Osteoblast (primary cell): ENCODE measurements around the gene BFSP2. TPM values are rescaled to one million over a fixed set of nuclear protein-coding genes. Genes with fewer than 3 reads are reported as not detected.
"Not testable (repeated sequence)": the region's sequence is repeated elsewhere in the genome, so short reads cannot be mapped to it uniquely, and the experiment has no call there.

Source experiments
- DNase-seq: peaks from one replicate; pipeline ENCODE4 v3.0.0; 2011; ENCODE audit warnings: low spot score, mixed read lengths; ENCODE audit not compliant: insufficient read length; ENCODE audit errors: missing footprints
- H2AFZ ChIP-seq: 2 replicates; pipeline ENCODE4 v1.6.0; 2011; ENCODE audit warnings: mild to moderate bottlenecking, low read length
- H3K27ac ChIP-seq: 2 replicates; pipeline ENCODE4 v1.5.1; 2011; ENCODE audit warnings: mild to moderate bottlenecking, low read depth, low read length, moderate library complexity
- H3K27me3 ChIP-seq: 2 replicates; pipeline ENCODE4 v1.6.0; 2012; ENCODE audit warnings: mild to moderate bottlenecking, control low read depth, inconsistent platforms, low read length, moderate library complexity; ENCODE audit not compliant: insufficient read depth
- H3K36me3 ChIP-seq: 2 replicates; pipeline ENCODE4 v1.5.1; 2011; ENCODE audit warnings: mild to moderate bottlenecking, low read length, control low read depth, moderate library complexity; ENCODE audit not compliant: insufficient read depth
- H3K4me1 ChIP-seq: 2 replicates; pipeline ENCODE4 v1.5.1; 2011; ENCODE audit warnings: mild to moderate bottlenecking, low read length, control low read depth, moderate library complexity; ENCODE audit not compliant: insufficient read depth
- H3K4me2 ChIP-seq: 2 replicates; pipeline ENCODE4 v1.6.0; 2011; ENCODE audit warnings: mild to moderate bottlenecking, low read length; ENCODE audit not compliant: insufficient read depth
- H3K4me3 ChIP-seq: fragments of 200-600 bp; sonication (generic); 3 replicates; pipeline ENCODE4 v1.5.1; 2012; ENCODE audit warnings: mild to moderate bottlenecking, low read length, inconsistent platforms; ENCODE audit not compliant: insufficient read depth
- H3K79me2 ChIP-seq: 2 replicates; pipeline ENCODE4 v1.6.0; 2012; ENCODE audit warnings: mild to moderate bottlenecking, low read length, control low read depth, inconsistent platforms; ENCODE audit not compliant: insufficient read depth
- H3K9me3 ChIP-seq: 2 replicates; pipeline ENCODE4 v1.5.1; 2011; ENCODE audit warnings: low read depth, low read length, control low read depth
- H4K20me1 ChIP-seq: 2 replicates; pipeline ENCODE4 v1.6.0; 2012; ENCODE audit warnings: mild to moderate bottlenecking, low read length, control low read depth; ENCODE audit not compliant: insufficient read depth
- total RNA-seq: library from RNA; depleted of rRNA; stranded (reverse); fragments of >200 nt; gene quantifications from 2 replicates; pipeline ENCODE4 v1.2.3, GENCODE V29; 2012
- TF ChIP-seq, protein P1 (sequence below): IDR thresholded peaks from 2 replicates; pipeline ENCODE4 v1.5.1; 2011; ENCODE audit warnings: mild to moderate bottlenecking, low read depth, low read length, moderate library complexity; ENCODE audit errors: extremely low read depth

Gene BFSP2
- total RNA-seq, 1 donor, result not detected

DNA sequence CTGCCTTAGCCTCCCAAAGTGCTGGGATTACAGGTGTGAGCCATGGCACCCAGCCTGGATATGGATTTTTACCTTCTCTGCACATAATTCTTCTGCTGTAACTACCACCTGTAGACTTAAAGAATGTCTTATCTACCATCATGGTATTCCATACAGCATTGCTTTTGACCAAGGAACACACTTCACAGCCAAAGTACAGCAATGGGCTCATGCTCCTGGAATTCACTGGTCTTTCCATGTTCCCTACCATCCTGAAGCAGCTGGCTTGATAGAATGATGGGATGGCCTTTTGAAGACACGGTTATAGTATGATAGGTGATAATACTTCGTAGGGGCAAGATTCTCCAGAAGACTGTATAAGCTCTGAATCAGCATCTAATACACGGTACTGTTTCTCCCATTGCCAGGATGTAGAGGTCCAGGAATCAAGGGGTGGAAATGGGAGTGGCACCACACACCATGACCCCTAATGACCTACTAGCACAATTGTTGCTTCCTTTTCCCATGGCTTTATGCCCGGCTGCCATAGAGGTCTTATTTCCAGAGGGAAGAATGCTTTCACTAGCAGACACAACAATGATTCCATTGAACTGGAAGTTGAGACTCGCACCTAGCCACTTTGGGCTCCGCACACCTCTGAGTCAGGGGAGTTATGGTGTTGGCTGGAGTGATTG, 112.7 kb downstream of the BFSP2 start:
- H2AFZ ChIP-seq, result no peak overlapping the region
- no peaks in the 10 kb centered on the region for H3K27me3 ChIP-seq
- no peak overlapping the region for H3K4me3 ChIP-seq
- H3K4me1 ChIP-seq, result no peaks in the 10 kb centered on the region
- no peaks in the 10 kb centered on the region for H3K36me3 ChIP-seq
- H3K79me2 ChIP-seq, result no peaks in the 10 kb centered on the region
- no peak for DNase-seq
- H4K20me1 ChIP-seq, result no peaks in the 10 kb centered on the region
- H3K27ac ChIP-seq, result no peak overlapping the region
- no peak overlapping the region for H3K4me2 ChIP-seq
- TF ChIP-seq, protein P1, sequence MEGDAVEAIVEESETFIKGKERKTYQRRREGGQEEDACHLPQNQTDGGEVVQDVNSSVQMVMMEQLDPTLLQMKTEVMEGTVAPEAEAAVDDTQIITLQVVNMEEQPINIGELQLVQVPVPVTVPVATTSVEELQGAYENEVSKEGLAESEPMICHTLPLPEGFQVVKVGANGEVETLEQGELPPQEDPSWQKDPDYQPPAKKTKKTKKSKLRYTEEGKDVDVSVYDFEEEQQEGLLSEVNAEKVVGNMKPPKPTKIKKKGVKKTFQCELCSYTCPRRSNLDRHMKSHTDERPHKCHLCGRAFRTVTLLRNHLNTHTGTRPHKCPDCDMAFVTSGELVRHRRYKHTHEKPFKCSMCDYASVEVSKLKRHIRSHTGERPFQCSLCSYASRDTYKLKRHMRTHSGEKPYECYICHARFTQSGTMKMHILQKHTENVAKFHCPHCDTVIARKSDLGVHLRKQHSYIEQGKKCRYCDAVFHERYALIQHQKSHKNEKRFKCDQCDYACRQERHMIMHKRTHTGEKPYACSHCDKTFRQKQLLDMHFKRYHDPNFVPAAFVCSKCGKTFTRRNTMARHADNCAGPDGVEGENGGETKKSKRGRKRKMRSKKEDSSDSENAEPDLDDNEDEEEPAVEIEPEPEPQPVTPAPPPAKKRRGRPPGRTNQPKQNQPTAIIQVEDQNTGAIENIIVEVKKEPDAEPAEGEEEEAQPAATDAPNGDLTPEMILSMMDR, result no peak
- H3K9me3 ChIP-seq, result no peaks in the 10 kb centered on the region

DNA sequence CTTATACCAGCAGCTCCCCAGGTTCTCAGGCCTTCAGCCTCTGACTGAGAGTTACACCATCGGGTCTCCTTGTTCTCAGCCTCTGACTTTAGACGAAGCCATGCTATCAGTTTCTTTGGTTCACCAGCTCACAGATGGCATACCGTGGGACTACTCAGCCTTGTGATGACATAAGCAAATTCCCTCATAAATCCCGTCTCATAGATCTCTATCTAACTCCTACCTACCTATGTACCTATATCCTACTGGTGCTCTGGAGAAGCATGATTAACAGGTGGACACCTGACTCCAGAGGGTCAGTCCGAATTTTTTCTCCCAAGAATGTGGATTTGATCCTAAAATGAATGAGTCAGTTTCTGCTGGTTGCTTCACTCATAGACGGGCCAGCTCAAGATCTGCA, 114.6 kb downstream of the BFSP2 start:
- no peak overlapping the region for H3K4me3 ChIP-seq
- H3K4me1 ChIP-seq, result no peaks in the 10 kb centered on the region
- TF ChIP-seq, protein P1, result no peak
- H2AFZ ChIP-seq, result no peak overlapping the region
- H3K36me3 ChIP-seq, result no peaks in the 10 kb centered on the region
- no peak overlapping the region for H3K4me2 ChIP-seq
- H4K20me1 ChIP-seq, result no peaks in the 10 kb centered on the region
- DNase-seq, result no peak
- no peaks in the 10 kb centered on the region for H3K9me3 ChIP-seq
- no peaks in the 10 kb centered on the region for H3K27me3 ChIP-seq
- no peaks in the 10 kb centered on the region for H3K79me2 ChIP-seq
- no peak overlapping the region for H3K27ac ChIP-seq

DNA sequence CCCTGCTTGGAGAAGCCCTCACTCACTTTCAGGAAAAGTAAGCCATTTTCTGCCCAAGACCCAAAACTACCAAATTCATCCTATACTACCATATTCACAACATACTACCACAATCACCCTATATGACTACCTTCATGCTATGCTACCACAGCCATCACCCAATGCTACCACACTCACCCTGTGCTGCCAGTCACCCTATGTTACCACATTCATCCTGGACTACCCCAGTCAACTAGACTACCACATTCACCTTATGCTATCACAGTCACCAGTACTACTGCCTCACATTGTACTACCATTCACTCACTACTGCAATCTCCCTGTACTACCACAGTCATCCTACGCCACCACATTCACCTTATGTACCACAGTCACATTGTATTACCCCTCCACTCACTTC, 115.3 kb downstream of the BFSP2 start:
- Histone ChIP-seq H4K20me1 (no peaks in the 10 kb centered on the region), H3K27ac (no peak overlapping the region), H3K79me2 (no peaks in the 10 kb centered on the region), H3K4me3 (no peak overlapping the region), H2AFZ (no peak overlapping the region), H3K4me2 (no peak overlapping the region), H3K4me1 (no peaks in the 10 kb centered on the region), H3K27me3 (no peaks in the 10 kb centered on the region), H3K9me3 (no peaks in the 10 kb centered on the region), H3K36me3 (no peaks in the 10 kb centered on the region)
- no peak for DNase-seq
- TF ChIP-seq, protein P1, result no peak

DNA sequence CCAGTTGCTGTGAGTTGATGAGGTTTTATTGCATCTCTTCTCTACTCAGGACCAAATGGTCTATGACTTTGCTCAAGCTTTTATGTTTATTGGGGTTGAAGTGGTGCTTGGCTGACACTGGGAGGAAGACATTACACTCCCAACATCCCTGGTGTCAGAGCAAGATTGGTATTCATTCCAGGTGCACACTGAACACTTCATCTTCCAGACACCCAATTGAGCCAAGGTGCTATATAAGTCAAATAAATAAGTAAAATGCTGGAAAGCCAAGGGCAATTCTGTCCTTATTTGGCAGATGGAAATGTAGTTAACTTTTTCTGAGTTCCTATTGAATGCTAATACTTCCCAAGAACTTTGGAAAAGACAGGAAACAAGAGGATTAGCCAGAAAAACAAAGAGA, 120.4 kb downstream of the BFSP2 start:
- TF ChIP-seq, protein P1, result no peak
- Histone ChIP-seq H3K27ac (no peak overlapping the region), H3K9me3 (no peaks in the 10 kb centered on the region), H3K27me3 (no peaks in the 10 kb centered on the region), H3K79me2 (no peaks in the 10 kb centered on the region), H4K20me1 (no peaks in the 10 kb centered on the region), H3K4me3 (no peak overlapping the region), H3K36me3 (no peaks in the 10 kb centered on the region), H2AFZ (no peak overlapping the region), H3K4me2 (no peak overlapping the region), H3K4me1 (no peaks in the 10 kb centered on the region)
- no peak for DNase-seq

DNA sequence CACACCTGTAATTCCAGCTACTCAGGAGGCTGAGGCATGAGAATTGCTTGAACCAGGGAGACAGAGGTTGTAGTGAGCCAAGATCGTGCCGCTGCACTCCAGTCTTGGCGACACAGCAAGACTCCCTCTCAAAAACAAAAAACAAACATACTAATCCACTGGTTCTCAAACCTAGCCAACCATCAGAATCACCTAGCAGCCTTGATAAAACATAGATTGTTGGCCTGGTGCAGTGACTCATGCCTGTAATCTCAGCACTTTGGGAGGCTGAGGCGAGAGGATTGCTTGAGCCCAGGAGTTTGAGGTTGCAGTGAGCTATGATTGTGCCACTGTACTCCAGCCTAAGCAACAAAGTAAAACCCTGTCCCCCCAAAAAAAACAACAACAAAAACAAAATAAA, 121.1 kb downstream of the BFSP2 start:
- H3K27ac ChIP-seq, H3K4me2 ChIP-seq, H3K4me3 ChIP-seq, H2AFZ ChIP-seq, DNase-seq, H3K9me3 ChIP-seq, H3K36me3 ChIP-seq, H3K4me1 ChIP-seq, H4K20me1 ChIP-seq, H3K79me2 ChIP-seq, H3K27me3 ChIP-seq: not testable (repeated sequence)
